Activated naive CD8-positive, alpha-beta T cell (primary cell): ENCODE measurements around the gene CORO7.

ENCODE experiments used
- H3K27ac Mint-ChIP-seq: one replicate; pipeline ENCODE4 v1.8.0; 2021; ENCODE audit warnings: mixed read lengths
- H3K27me3 Mint-ChIP-seq: one replicate; pipeline ENCODE4 v1.8.0; 2021; ENCODE audit warnings: mixed read lengths
- H3K36me3 Mint-ChIP-seq: one replicate; pipeline ENCODE4 v1.8.0; 2021; ENCODE audit warnings: mixed read lengths
- H3K4me1 Mint-ChIP-seq: one replicate; pipeline ENCODE4 v1.8.0; 2021; ENCODE audit warnings: low read depth, mixed read lengths
- H3K4me3 Mint-ChIP-seq: one replicate; pipeline ENCODE4 v1.8.0; 2021; ENCODE audit warnings: mild to moderate bottlenecking, mixed read lengths
- H3K9me3 Mint-ChIP-seq: one replicate; pipeline ENCODE4 v1.8.0; 2021; ENCODE audit warnings: low read depth, mixed read lengths

Gene CORO7

GRCh38 chr16:4306470-4307214 is 109.8 kb downstream of the CORO7 start:
- Mint-ChIP-seq H3K4me1 (peaks cover 32% of the 10 kb centered on the region), H3K9me3 (no peaks in the 10 kb centered on the region), H3K27me3 (no peaks in the 10 kb centered on the region), H3K27ac (peak overlapping the region; percentile 95), H3K4me3 (peak overlapping the region; percentile 89), H3K36me3 (peaks cover 2% of the 10 kb centered on the region)
